K562 (cell line): Measurements from ENCODE around the gene CASKIN1. TPM values are rescaled to one million over a fixed set of nuclear protein-coding genes. Genes with fewer than 3 reads are reported as not detected.
A peak's percentile ranks its signal among the peaks of the same experiment; 100 is the strongest.

Experiments used
- ATAC-seq: fragments of 200-7000 bp; cut with Tn5 transposase; 3 replicates; pipeline ENCODE4 v1.9.1; 2020; ENCODE audit warnings: moderate library complexity
- BruUV-seq: library from RNA; stranded (reverse); fragments of 400-500 nt; replicated peaks from 2 replicates; lab custom pipeline; 2021; lab: Mats Ljungman, UMichigan
- CTCF ChIA-PET: fragments of 300-600 bp; formaldehyde crosslinking; extraction: SDS; loops from one replicate; lab custom pipeline; 2021; ENCODE audit warnings: low intra/inter-chr PET ratio; lab: Yijun Ruan, JAX
- POLR2A ChIA-PET: fragments of 300-600, 350-650 bp; sonication (Branson Sonifier 250); formaldehyde crosslinking; extraction: SDS; loops from one replicate; lab custom pipeline; 2021; ENCODE audit warnings: antibody characterized with exemption, inconsistent platforms; lab: Yijun Ruan, JAX
- DNase-seq, 4 experiments: peaks; one replicate each; pipeline versions ENCODE4 v3.0.0 to v3.0.0-alpha.2; 2011 to 2018; ENCODE audit warnings: low spot score in 3 of 4, mixed read lengths in 3 of 4; ENCODE audit errors: extremely low read depth in 1 of 4
- FAIRE-seq: peaks from 2 replicates; lab custom pipeline; 2011; peaks lifted over from hg19 to GRCh38; lab: Jason Lieb, UNC
- H2AFZ ChIP-seq: 2 replicates; pipeline ENCODE4 v1.6.0; 2011; ENCODE audit warnings: low read depth, low read length, control low read depth, inconsistent platforms
- H3K27ac ChIP-seq: fragments of 200-600 bp; 3 replicates; pipeline ENCODE4 v1.8.0; 2011; ENCODE audit warnings: low read depth, mild to moderate bottlenecking, control low read depth, inconsistent platforms, low read length, moderate library complexity, mixed read lengths; ENCODE audit errors: extremely low read depth
- H3K27me3 ChIP-seq, 2 experiments: fragments of 300-600 bp in 1 of 2; 2 replicates in 1 of 2; 3 replicates in 1 of 2; pipeline versions ENCODE4 v1.6.0 to v1.8.0; 2011; ENCODE audit warnings: inconsistent platforms in 2 of 2, low read length in 2 of 2, mild to moderate bottlenecking in 1 of 2, mixed read lengths in 1 of 2, moderate library complexity in 1 of 2; ENCODE audit not compliant: control insufficient read depth in 2 of 2, insufficient read depth in 2 of 2
- H3K36me3 ChIP-seq: fragments of 300-600 bp; 3 replicates; pipeline ENCODE4 v1.8.0; 2011; ENCODE audit warnings: mild to moderate bottlenecking, low read length, inconsistent platforms; ENCODE audit not compliant: control insufficient read depth, insufficient read depth
- H3K4me1 ChIP-seq, 2 experiments: fragments of 200-600 bp in 1 of 2; replicated peaks in 1 of 2; 2 replicates in 1 of 2; 3 replicates in 1 of 2; pipeline versions ENCODE4 v1.5.1 to v1.8.0; 2011; ENCODE audit warnings: inconsistent platforms in 2 of 2, low read length in 2 of 2, mild to moderate bottlenecking in 1 of 2, mixed read lengths in 1 of 2, moderate library complexity in 1 of 2; ENCODE audit not compliant: control insufficient read depth in 2 of 2, insufficient read depth in 2 of 2
- H3K4me2 ChIP-seq: 2 replicates; pipeline ENCODE4 v1.6.1; 2011; ENCODE audit warnings: low read length, control low read depth, inconsistent platforms, mixed read lengths; ENCODE audit not compliant: insufficient read depth
- H3K4me3 ChIP-seq: fragments of 200-600 bp; sonication (generic), shearing (Covaris generic); 2 replicates; pipeline ENCODE4 v1.5.1; 2016; ENCODE audit warnings: control low read depth, inconsistent platforms
- H3K79me2 ChIP-seq: fragments of 200-600 bp; 3 replicates; pipeline ENCODE4 v1.8.0; 2011; ENCODE audit warnings: low read length, inconsistent platforms; ENCODE audit not compliant: control insufficient read depth, insufficient read depth
- H3K9ac ChIP-seq, 2 experiments: 2 replicates each; pipeline versions ENCODE4 v1.6.0 to v1.6.1; 2011; ENCODE audit warnings: low read depth in 2 of 2, low read length in 2 of 2, control low read depth in 1 of 2, inconsistent platforms in 1 of 2, mild to moderate bottlenecking in 1 of 2, mixed read lengths in 1 of 2; ENCODE audit not compliant: insufficient read depth in 1 of 2
- H3K9me1 ChIP-seq: one replicate; pipeline ENCODE4 v1.6.0; 2011; ENCODE audit warnings: inconsistent platforms, mild to moderate bottlenecking, low read length, moderate library complexity; ENCODE audit not compliant: control insufficient read depth, insufficient read depth
- H3K9me3 ChIP-seq: replicated peaks from 2 replicates; pipeline ENCODE4 v1.5.1; 2011; ENCODE audit warnings: low read depth, low read length, inconsistent platforms; ENCODE audit not compliant: control insufficient read depth, insufficient read depth
- H4K20me1 ChIP-seq: replicated peaks from 2 replicates; pipeline ENCODE4 v1.6.1; 2011; ENCODE audit warnings: low read length, inconsistent platforms, mixed read lengths; ENCODE audit not compliant: control insufficient read depth, insufficient read depth
- FUS ChIP-seq: fragments of 200-400 bp; formaldehyde crosslinking; optimal IDR thresholded peaks from 2 replicates; pipeline ENCODE3; 2017; ENCODE audit warnings: low read depth, low read length
- HNRNPL ChIP-seq: fragments of 200-400 bp; formaldehyde crosslinking; IDR thresholded peaks from 2 replicates; pipeline ENCODE4 v1.6.1; 2017; ENCODE audit warnings: low read depth, mild to moderate bottlenecking, low read length
- IFI16 ChIP-seq: fragments of 250-450 bp; sonication (Bioruptor Pico); IDR thresholded peaks from 2 replicates; pipeline ENCODE4 v2.1.2; 2022; ENCODE audit warnings: mild to moderate bottlenecking, inconsistent platforms
- MIER1 ChIP-seq: fragments of 450-650 bp; IDR thresholded peaks from 2 replicates; pipeline ENCODE4 v1.6.1; 2016; ENCODE audit warnings: antibody characterized with exemption, mild to moderate bottlenecking, low read depth
- PHF8 ChIP-seq: fragments of 200-600 bp; sonication (generic); IDR thresholded peaks from 2 replicates; pipeline ENCODE4 v1.6.1; 2012; ENCODE audit warnings: mixed run types, mild to moderate bottlenecking, inconsistent platforms, low read length, moderate library complexity, borderline replicate concordance
- PML ChIP-seq: IDR thresholded peaks from 2 replicates; pipeline ENCODE4 v1.6.1; 2012; ENCODE audit warnings: low read length, inconsistent platforms
- RUNX1 ChIP-seq: sonication (generic); IDR thresholded peaks from 2 replicates; pipeline ENCODE4 v1.6.1; 2016; ENCODE audit warnings: antibody characterized with exemption, low read depth
- SRSF1 ChIP-seq: fragments of 200-400 bp; formaldehyde crosslinking; IDR thresholded peaks from 2 replicates; pipeline ENCODE4 v1.6.1; 2017; ENCODE audit warnings: mild to moderate bottlenecking, low read depth, low read length, moderate library complexity
- TAF9B ChIP-seq: fragments of 450-650 bp; IDR thresholded peaks from 2 replicates; pipeline ENCODE4 v1.6.1; 2018; ENCODE audit warnings: mild to moderate bottlenecking; ENCODE audit not compliant: partially characterized antibody
- ZNF431 ChIP-seq: sonication (generic); formaldehyde crosslinking; IDR thresholded peaks from 2 replicates; pipeline ENCODE4 v1.8.0; 2022; ENCODE audit warnings: mild to moderate bottlenecking, missing genetic modification reagents
- ZNF551 ChIP-seq: fragments of 250-450 bp; sonication (Bioruptor Pico); IDR thresholded peaks from 2 replicates; pipeline ENCODE4 v1.5.0; 2021; ENCODE audit warnings: mild to moderate bottlenecking, moderate library complexity
- WGBS: fragments of 100-300 bp; shearing (Covaris generic); methylation state at CpG from one replicate; pipeline ENCODE4 v1.1.6; 2016; ENCODE audit warnings: low coverage, mixed read lengths; ENCODE audit not compliant: insufficient coverage; ENCODE audit errors: missing lambda C conversion rate; 5-methylcytosine and 5-hydroxymethylcytosine counted together
- in situ Hi-C: fragments of 300-500 bp; cut with MboI; formaldehyde crosslinking; loops from 4 replicates; pipeline ENCODE4 v1.15.0; 2018; ENCODE audit warnings: inconsistent platforms, mixed read lengths
- intact Hi-C: fragments of 100-400 bp; cut with micrococcal nuclease; formaldehyde crosslinking; loops from 2 replicates; pipeline ENCODE4 v1.14.2; 2022
- polyA plus RNA-seq, 8 experiments: library from polyadenylated mRNA; depleted of rRNA in 4 of 8; stranded (reverse) in 5 of 8; unstranded in 3 of 8; fragments of >200 nt; fragmentation: Nextera tagmentation in 2 of 8; fragmentation: Illumina TruSeq in 1 of 8; extraction: Ambion mirVana in 2 of 8; extraction: Trizol in 1 of 8; gene quantifications; 2 replicates each; pipeline versions ENCODE4 v1.2.1 to v1.2.3, GENCODE V29; 2011 to 2014; ENCODE audit warnings: inconsistent platforms in 1 of 8, missing spikeins in 1 of 8
- total RNA-seq, 7 experiments: library from RNA; depleted of rRNA in 6 of 7; stranded (reverse); fragments of >200 nt in 6 of 7; fragmentation: Illumina TruSeq in 2 of 7; extraction: Trizol in 2 of 7; gene quantifications; 2 replicates each; pipeline versions ENCODE4 v1.2.1 to v1.2.3, GENCODE V29; 2011 to 2021; ENCODE audit warnings: low replicate concordance in 1 of 7
- TF ChIP-seq, protein P1 (sequence below), 3 experiments: fragments of 200-800 bp in 1 of 3; fragments of 250-450 bp in 1 of 3; fragments of 450-650 bp in 1 of 3; sonication (Bioruptor Pico) in 1 of 3; sonication (Bioruptor generic) in 1 of 3; formaldehyde crosslinking in 1 of 3; IDR thresholded peaks; 2 replicates each; pipeline versions ENCODE4 v1.6.1 to v1.8.0; 2016 to 2022; ENCODE audit warnings: mild to moderate bottlenecking in 2 of 3, missing genetic modification characterization in 2 of 3, missing compliant biosample characterization in 1 of 3, moderate library complexity in 1 of 3
- TF ChIP-seq, protein P2 (sequence below): IDR thresholded peaks from 2 replicates; pipeline ENCODE4 v1.6.1; 2011; ENCODE audit not compliant: insufficient read length; ENCODE audit errors: extremely low read depth
- TF ChIP-seq, protein P3 (sequence below): fragments of 200-800 bp; sonication (Bioruptor generic); IDR thresholded peaks from 2 replicates; pipeline ENCODE4 v1.6.1; 2017; ENCODE audit warnings: missing genetic modification characterization, missing compliant biosample characterization

Gene CASKIN1
- total and polyA plus RNA-seq, 9 of the 15 experiments (the other 6 are each of a cell fraction or from before 2014, with no cell fraction given) = 0.15 to 4.5 (median 1.5) TPM; not detected in 2

DNA sequence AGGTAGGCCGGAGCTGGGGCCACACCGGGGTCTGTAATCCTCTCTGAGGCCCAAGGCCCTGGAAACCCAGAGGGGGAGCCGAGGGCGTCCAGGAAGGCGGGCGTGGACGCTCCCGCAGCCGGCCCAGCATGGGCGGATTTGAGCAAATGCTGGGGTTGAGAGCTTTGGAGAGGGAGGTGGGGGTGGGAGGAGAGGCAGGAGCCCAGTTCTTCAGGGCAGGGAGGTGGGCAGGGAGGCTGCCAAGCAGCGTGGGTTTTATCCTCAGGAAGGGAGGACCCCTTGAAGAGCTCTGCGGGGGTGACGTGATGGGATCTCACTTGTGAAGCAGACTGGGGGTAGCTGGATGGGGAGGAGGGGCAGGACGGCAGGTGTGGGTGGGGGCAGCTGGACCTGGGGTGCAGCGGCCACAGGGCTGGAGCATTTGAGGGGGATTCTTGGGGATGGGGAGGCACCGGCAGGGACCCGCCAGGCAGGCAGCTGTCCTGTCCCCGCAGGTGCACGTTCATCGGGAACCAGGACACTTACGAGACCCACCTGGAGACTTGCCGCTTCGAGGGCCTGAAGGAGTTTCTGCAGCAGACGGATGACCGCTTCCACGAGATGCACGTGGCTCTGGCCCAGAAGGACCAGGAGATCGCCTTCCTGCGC is 23.6 kb downstream of the CASKIN1 start:
- no peaks in the 10 kb centered on the region for H4K20me1 ChIP-seq
- H3K79me2 ChIP-seq = no peaks in the 10 kb centered on the region
- H3K4me2 ChIP-seq = no peak overlapping the region
- no peak for FAIRE-seq
- no peak for TF ChIP-seq ZNF431
- TF ChIP-seq IFI16 (CRISPR knock-in tag) = no peak
- TF ChIP-seq TAF9B = no peak
- TF ChIP-seq, protein P1, sequence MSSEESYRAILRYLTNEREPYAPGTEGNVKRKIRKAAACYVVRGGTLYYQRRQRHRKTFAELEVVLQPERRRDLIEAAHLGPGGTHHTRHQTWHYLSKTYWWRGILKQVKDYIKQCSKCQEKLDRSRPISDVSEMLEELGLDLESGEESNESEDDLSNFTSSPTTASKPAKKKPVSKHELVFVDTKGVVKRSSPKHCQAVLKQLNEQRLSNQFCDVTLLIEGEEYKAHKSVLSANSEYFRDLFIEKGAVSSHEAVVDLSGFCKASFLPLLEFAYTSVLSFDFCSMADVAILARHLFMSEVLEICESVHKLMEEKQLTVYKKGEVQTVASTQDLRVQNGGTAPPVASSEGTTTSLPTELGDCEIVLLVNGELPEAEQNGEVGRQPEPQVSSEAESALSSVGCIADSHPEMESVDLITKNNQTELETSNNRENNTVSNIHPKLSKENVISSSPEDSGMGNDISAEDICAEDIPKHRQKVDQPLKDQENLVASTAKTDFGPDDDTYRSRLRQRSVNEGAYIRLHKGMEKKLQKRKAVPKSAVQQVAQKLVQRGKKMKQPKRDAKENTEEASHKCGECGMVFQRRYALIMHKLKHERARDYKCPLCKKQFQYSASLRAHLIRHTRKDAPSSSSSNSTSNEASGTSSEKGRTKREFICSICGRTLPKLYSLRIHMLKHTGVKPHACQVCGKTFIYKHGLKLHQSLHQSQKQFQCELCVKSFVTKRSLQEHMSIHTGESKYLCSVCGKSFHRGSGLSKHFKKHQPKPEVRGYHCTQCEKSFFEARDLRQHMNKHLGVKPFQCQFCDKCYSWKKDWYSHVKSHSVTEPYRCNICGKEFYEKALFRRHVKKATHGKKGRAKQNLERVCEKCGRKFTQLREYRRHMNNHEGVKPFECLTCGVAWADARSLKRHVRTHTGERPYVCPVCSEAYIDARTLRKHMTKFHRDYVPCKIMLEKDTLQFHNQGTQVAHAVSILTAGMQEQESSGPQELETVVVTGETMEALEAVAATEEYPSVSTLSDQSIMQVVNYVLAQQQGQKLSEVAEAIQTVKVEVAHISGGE (CRISPR knock-in tag; IDR thresholded peaks at IDR 0.05) = no peak
- TF ChIP-seq FUS = no peak
- no peak for TF ChIP-seq SRSF1
- TF ChIP-seq, protein P2, sequence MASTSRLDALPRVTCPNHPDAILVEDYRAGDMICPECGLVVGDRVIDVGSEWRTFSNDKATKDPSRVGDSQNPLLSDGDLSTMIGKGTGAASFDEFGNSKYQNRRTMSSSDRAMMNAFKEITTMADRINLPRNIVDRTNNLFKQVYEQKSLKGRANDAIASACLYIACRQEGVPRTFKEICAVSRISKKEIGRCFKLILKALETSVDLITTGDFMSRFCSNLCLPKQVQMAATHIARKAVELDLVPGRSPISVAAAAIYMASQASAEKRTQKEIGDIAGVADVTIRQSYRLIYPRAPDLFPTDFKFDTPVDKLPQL = no peak
- no peak for TF ChIP-seq PHF8
- no peak for TF ChIP-seq PML
- no peak for TF ChIP-seq MIER1
- no peak for TF ChIP-seq RUNX1
- no peak for TF ChIP-seq ZNF551 (CRISPR knock-in tag)
- TF ChIP-seq, protein P3, sequence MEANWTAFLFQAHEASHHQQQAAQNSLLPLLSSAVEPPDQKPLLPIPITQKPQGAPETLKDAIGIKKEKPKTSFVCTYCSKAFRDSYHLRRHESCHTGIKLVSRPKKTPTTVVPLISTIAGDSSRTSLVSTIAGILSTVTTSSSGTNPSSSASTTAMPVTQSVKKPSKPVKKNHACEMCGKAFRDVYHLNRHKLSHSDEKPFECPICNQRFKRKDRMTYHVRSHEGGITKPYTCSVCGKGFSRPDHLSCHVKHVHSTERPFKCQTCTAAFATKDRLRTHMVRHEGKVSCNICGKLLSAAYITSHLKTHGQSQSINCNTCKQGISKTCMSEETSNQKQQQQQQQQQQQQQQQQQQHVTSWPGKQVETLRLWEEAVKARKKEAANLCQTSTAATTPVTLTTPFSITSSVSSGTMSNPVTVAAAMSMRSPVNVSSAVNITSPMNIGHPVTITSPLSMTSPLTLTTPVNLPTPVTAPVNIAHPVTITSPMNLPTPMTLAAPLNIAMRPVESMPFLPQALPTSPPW (CRISPR knock-in tag) = no peak
- no peak for TF ChIP-seq HNRNPL
- H3K27ac ChIP-seq = no peak overlapping the region
- no peaks in the 10 kb centered on the region for H3K9me3 ChIP-seq
- peak overlapping the region in 1 of 2 experiments; percentile 26; a peak in 1 of 4 replicates for H3K9ac ChIP-seq
- 90% methylated on average over 17 of the region's 29 CpGs for WGBS
- H3K9me1 ChIP-seq = no peaks in the 10 kb centered on the region
- no peak for DNase-seq
- H3K27me3 ChIP-seq = no peaks in the 10 kb centered on the region
- H3K4me3 ChIP-seq = no peak overlapping the region
- ChIA-PET CTCF (no interaction called here), POLR2A (interaction anchor here (0.7 to 4.3 kb wide), 3 partner anchors 15 to 32 kb away, joined by 3 to 27 read pairs (median 3); partner anchors contain the start of gene TRAF7)
- no TSS peak for BruUV-seq
- H2AFZ ChIP-seq = no peak overlapping the region
- H3K4me1 ChIP-seq = peaks cover 0 to 55% of the 10 kb centered on the region in 2 experiments; a peak in 1 of 5 replicates
- intact Hi-C loops (no loop called here), in situ Hi-C loops (no loop called here)
- H3K36me3 ChIP-seq = peaks cover 82% of the 10 kb centered on the region; the same call in 2 of the 3 replicates
- no peak for ATAC-seq
